ENCODE results near the gene PTGR3. TPM values are rescaled to one million over a fixed set of nuclear protein-coding genes. Genes with fewer than 3 reads are reported as not detected.

PTGR3 gene
- total RNA-seq, 2 experiments from 2014 or later, result 1.8 to 14.9 TPM

GRCh38 chr18:75203416-75204268, 5.3 kb downstream of the PTGR3 start:
- no peak overlapping the region for H3K4me3 ChIP-seq (ENCODE audit: low read depth, low read length, poor library complexity, severe bottlenecking)
- no peak for DNase-seq (ENCODE audit: low spot score)
- no peak overlapping the region for H3K27ac ChIP-seq (ENCODE audit: low read depth, low read length, poor library complexity, severe bottlenecking)
- H3K9me2 ChIP-seq (ENCODE audit: insufficient read depth, low read length), result no peaks in the 10 kb centered on the region
- TF ChIP-seq, protein P1, sequence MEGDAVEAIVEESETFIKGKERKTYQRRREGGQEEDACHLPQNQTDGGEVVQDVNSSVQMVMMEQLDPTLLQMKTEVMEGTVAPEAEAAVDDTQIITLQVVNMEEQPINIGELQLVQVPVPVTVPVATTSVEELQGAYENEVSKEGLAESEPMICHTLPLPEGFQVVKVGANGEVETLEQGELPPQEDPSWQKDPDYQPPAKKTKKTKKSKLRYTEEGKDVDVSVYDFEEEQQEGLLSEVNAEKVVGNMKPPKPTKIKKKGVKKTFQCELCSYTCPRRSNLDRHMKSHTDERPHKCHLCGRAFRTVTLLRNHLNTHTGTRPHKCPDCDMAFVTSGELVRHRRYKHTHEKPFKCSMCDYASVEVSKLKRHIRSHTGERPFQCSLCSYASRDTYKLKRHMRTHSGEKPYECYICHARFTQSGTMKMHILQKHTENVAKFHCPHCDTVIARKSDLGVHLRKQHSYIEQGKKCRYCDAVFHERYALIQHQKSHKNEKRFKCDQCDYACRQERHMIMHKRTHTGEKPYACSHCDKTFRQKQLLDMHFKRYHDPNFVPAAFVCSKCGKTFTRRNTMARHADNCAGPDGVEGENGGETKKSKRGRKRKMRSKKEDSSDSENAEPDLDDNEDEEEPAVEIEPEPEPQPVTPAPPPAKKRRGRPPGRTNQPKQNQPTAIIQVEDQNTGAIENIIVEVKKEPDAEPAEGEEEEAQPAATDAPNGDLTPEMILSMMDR (conservative IDR thresholded peaks at IDR 0.05; ENCODE audit: low read length), result no peak
- TF ChIP-seq EZH2phosphoT487 (IDR thresholded peaks at IDR 0.05; ENCODE audit: borderline replicate concordance, low read depth, low read length), result no peak
- POLR2A ChIA-PET, result no interaction called here
- no peaks in the 10 kb centered on the region for H3K79me2 ChIP-seq (ENCODE audit: insufficient read depth, low read depth, low read length)
- CTCF ChIA-PET (ENCODE audit: unreplicated experiment), result no interaction called here
- no TSS peak for BruUV-seq (replicated peaks)
- intact Hi-C loops (cut with micrococcal nuclease; ENCODE audit: unreplicated experiment), result no loop called here
- H3K36me3 ChIP-seq (ENCODE audit: insufficient read depth, low read length), result no peaks in the 10 kb centered on the region
- no peak overlapping the region for H3K4me2 ChIP-seq (ENCODE audit: low read length)
- H4K20me1 ChIP-seq (ENCODE audit: insufficient read depth, low read length), result no peaks in the 10 kb centered on the region
- H3K9me3 ChIP-seq (ENCODE audit: low read length), result no peaks in the 10 kb centered on the region
- peaks cover 4% of the 10 kb centered on the region for H3K4me1 ChIP-seq (ENCODE audit: insufficient read depth, low read length, poor library complexity, severe bottlenecking)
- no peak overlapping the region for H2AFZ ChIP-seq (ENCODE audit: low read length)

DNA sequence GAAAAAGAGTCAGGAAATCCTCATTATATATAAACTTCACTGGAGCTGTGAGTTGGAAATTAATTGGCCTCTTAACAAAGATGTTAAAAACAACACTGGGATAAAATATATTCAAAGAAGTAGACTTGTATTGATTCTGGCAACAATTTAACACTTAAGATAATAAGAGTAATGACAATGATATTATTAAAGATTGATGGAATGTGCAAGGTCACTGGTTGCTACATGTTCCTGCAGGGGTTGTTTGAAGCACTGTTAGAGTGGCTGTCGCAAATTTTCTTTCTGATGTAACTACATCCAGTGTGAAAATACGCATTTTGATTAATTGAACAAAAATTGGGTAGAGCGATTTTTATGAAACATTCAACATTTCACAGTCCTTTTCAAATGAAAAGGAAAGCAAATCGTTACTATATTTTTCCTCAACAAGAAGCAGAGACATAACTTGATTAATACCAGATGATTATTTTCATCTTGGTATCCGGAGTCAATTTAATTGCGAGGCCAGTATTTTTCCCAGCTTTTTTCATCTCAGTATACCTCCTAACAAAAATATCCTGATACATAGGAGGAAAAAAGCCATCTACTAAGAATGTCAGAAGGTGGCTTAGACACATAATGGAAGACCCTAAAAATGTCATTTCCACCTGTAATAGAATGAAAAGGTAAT, 6.1 kb downstream of the PTGR3 start:
- ChIA-PET POLR2A (no interaction called here), CTCF (ENCODE audit: unreplicated experiment) (no interaction called here)
- BruUV-seq (replicated peaks), result no TSS peak
- intact Hi-C loops (cut with micrococcal nuclease; ENCODE audit: unreplicated experiment), result no loop called here
- no peak for DNase-seq (ENCODE audit: low spot score)
- Histone ChIP-seq H3K9me3 (ENCODE audit: low read length) (no peaks in the 10 kb centered on the region), H2AFZ (ENCODE audit: low read length) (no peak overlapping the region), H3K4me1 (ENCODE audit: insufficient read depth, low read length, poor library complexity, severe bottlenecking) (peaks cover 4% of the 10 kb centered on the region), H3K4me3 (ENCODE audit: low read depth, low read length, poor library complexity, severe bottlenecking) (no peak overlapping the region), H3K9me2 (ENCODE audit: insufficient read depth, low read length) (no peaks in the 10 kb centered on the region), H3K79me2 (ENCODE audit: insufficient read depth, low read depth, low read length) (no peaks in the 10 kb centered on the region), H4K20me1 (ENCODE audit: insufficient read depth, low read length) (no peaks in the 10 kb centered on the region), H3K36me3 (ENCODE audit: insufficient read depth, low read length) (no peaks in the 10 kb centered on the region), H3K4me2 (ENCODE audit: low read length) (no peak overlapping the region), H3K27ac (ENCODE audit: low read depth, low read length, poor library complexity, severe bottlenecking) (no peak overlapping the region)
- no peak for TF ChIP-seq EZH2phosphoT487 (IDR thresholded peaks at IDR 0.05; ENCODE audit: borderline replicate concordance, low read depth, low read length)
- TF ChIP-seq, protein P1 (conservative IDR thresholded peaks at IDR 0.05; ENCODE audit: low read length), result no peak

Data from OCI-LY7 (cell line).